ENCODE results near the gene MIDN. TPM values are rescaled to one million over a fixed set of nuclear protein-coding genes. Genes with fewer than 3 reads are reported as not detected.

Gene MIDN
- total RNA-seq, 2 donors from 2014 or later: 35.8 to 42.9 TPM

- Histone ChIP-seq H3K27ac (no peak overlapping the region), H3K9me3 (no peaks in the 10 kb centered on the region), H3K4me3 (no peak overlapping the region), H3K27me3 (replicated peaks; ENCODE audit: insufficient read depth) (no peaks in the 10 kb centered on the region), H3K36me3 (peaks cover 0 to 2% of the 10 kb centered on the region in 2 donors), H3K4me1 (replicated peaks) (peaks cover 2% of the 10 kb centered on the region)
- TF ChIP-seq POLR2A (IDR thresholded peaks at IDR 0.05): no peak
- TF ChIP-seq POLR2AphosphoS5 (IDR thresholded peaks at IDR 0.05): no peak
- TF ChIP-seq CTCF (IDR thresholded peaks at IDR 0.05): no peak
- no peak for DNase-seq (ENCODE audit: low spot score)
- intact Hi-C loops (cut with DNase I): no loop called here
- WGBS: 78% methylated on average over 15 of the region's 15 CpGs
Measured at GRCh38 chr19:1231729-1232637, 16.4 kb upstream of the MIDN start.

- intact Hi-C loops (cut with DNase I): no loop called here
- 38% methylated on average over 15 of the region's 15 CpGs for WGBS
- Histone ChIP-seq H3K27ac (no peak overlapping the region), H3K4me1 (replicated peaks) (peaks cover 6% of the 10 kb centered on the region), H3K27me3 (replicated peaks; ENCODE audit: insufficient read depth) (no peaks in the 10 kb centered on the region), H3K4me3 (no peak overlapping the region), H3K36me3 (no peaks in the 10 kb centered on the region), H3K9me3 (no peaks in the 10 kb centered on the region)
- TF ChIP-seq CTCF (IDR thresholded peaks at IDR 0.05) (no peak), POLR2A (IDR thresholded peaks at IDR 0.05) (no peak), POLR2AphosphoS5 (IDR thresholded peaks at IDR 0.05) (no peak)
- no peak for DNase-seq (ENCODE audit: low spot score)
Measured at GRCh38 chr19:1232652-1233072, 15.7 kb upstream of the MIDN start.

GRCh38 chr19:1233115-1233667 lies 15.2 kb upstream of the MIDN start:
- intact Hi-C loops (cut with DNase I): no loop called here

GRCh38 chr19:1234051-1234954 lies 14.1 kb upstream of the MIDN start:
- TF ChIP-seq CTCF (IDR thresholded peaks at IDR 0.05): no peak
- TF ChIP-seq POLR2A (IDR thresholded peaks at IDR 0.05): no peak
- TF ChIP-seq POLR2AphosphoS5 (IDR thresholded peaks at IDR 0.05): no peak
- intact Hi-C loops (cut with DNase I): no loop called here
- no peak for DNase-seq (ENCODE audit: low spot score)

More at GRCh38 chr19:1233115-1233667, 15.2 kb upstream of the MIDN start:
- WGBS: 88% methylated on average over 16 of the region's 24 CpGs
- H3K27me3 ChIP-seq (replicated peaks; ENCODE audit: insufficient read depth): no peaks in the 10 kb centered on the region
- no peak overlapping the region for H3K27ac ChIP-seq
- H3K4me1 ChIP-seq (replicated peaks): peaks cover 6% of the 10 kb centered on the region
- no peak for TF ChIP-seq POLR2A (IDR thresholded peaks at IDR 0.05)
- TF ChIP-seq CTCF (IDR thresholded peaks at IDR 0.05): no peak
- no peak for TF ChIP-seq POLR2AphosphoS5 (IDR thresholded peaks at IDR 0.05)
- no peak overlapping the region for H3K4me3 ChIP-seq
- no peaks in the 10 kb centered on the region for H3K9me3 ChIP-seq
- DNase-seq (ENCODE audit: low spot score): no peak
- H3K36me3 ChIP-seq: no peaks in the 10 kb centered on the region

More at GRCh38 chr19:1234051-1234954, 14.1 kb upstream of the MIDN start:
- WGBS: 94% methylated on average over 43 of the region's 45 CpGs
- Histone ChIP-seq H3K9me3 (no peaks in the 10 kb centered on the region), H3K27me3 (replicated peaks; ENCODE audit: insufficient read depth) (no peaks in the 10 kb centered on the region), H3K27ac (no peak overlapping the region), H3K4me3 (no peak overlapping the region), H3K36me3 (no peaks in the 10 kb centered on the region), H3K4me1 (replicated peaks) (peaks cover 6% of the 10 kb centered on the region)
